NT2/D1 (cell line): ENCODE results near the gene RPL11.

Source experiments
- DNase-seq: peaks from one replicate; pipeline ENCODE4 v3.0.0-alpha.2; 2011; ENCODE audit warnings: low read depth, low spot score
- H3K27me3 ChIP-seq: 2 replicates; pipeline ENCODE4 v1.6.0; 2011; ENCODE audit warnings: mild to moderate bottlenecking; ENCODE audit not compliant: insufficient read length, insufficient read depth
- H3K36me3 ChIP-seq: 2 replicates; pipeline ENCODE4 v1.6.1; 2011; ENCODE audit warnings: mild to moderate bottlenecking, low read length, mixed read lengths; ENCODE audit not compliant: insufficient read depth, insufficient read length
- H3K4me1 ChIP-seq: 2 replicates; pipeline ENCODE4 v1.5.1; 2011; ENCODE audit not compliant: insufficient read depth, insufficient read length
- H3K4me3 ChIP-seq: 2 replicates; pipeline ENCODE4 v1.5.1; 2011; ENCODE audit warnings: low read depth; ENCODE audit not compliant: insufficient read length
- H3K9ac ChIP-seq: 2 replicates; pipeline ENCODE4 v1.6.0; 2011; ENCODE audit warnings: low read depth; ENCODE audit not compliant: insufficient read length
- H3K9me3 ChIP-seq: 2 replicates; pipeline ENCODE4 v1.5.1; 2011; ENCODE audit warnings: mild to moderate bottlenecking, low read length; ENCODE audit not compliant: insufficient read depth
- SUZ12 ChIP-seq: IDR thresholded peaks from 2 replicates; pipeline ENCODE4 v1.6.1; 2011; ENCODE audit not compliant: insufficient read length, insufficient read depth; ENCODE audit errors: extremely low read depth
- YY1 ChIP-seq: IDR thresholded peaks from 2 replicates; pipeline ENCODE4 v1.6.1; 2011; ENCODE audit not compliant: insufficient read length, insufficient read depth
- ZNF274 ChIP-seq: IDR thresholded peaks from 2 replicates; pipeline ENCODE4 v1.6.1; 2011; ENCODE audit warnings: mild to moderate bottlenecking, low read depth, low read length

Gene RPL11

DNA sequence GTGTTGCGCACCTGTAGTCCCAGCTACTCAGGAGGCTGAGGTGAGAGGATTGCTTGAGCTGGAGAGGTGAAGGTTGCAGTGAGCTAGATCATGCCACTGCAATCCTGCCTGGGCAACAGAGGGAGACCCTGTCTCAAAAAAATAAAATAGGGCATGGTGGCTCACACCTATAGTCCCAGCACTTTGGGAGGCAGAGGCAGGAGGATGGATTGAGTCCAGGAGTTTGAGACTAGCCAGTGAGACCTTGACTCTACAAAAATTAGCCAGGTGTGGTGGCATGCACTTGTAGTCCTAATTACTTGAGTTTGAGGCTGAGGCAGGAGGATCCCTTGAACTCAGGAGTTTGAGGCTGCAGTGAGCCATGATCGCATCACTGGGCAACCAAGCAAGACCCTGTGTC is 9.7 kb downstream of the RPL11 start:
- Histone ChIP-seq H3K4me3 (no peak overlapping the region), H3K4me1 (no peaks in the 10 kb centered on the region), H3K36me3 (peaks cover 31% of the 10 kb centered on the region), H3K9me3 (no peaks in the 10 kb centered on the region), H3K27me3 (no peaks in the 10 kb centered on the region), H3K9ac (no peak overlapping the region)
- TF ChIP-seq SUZ12 = no peak
- TF ChIP-seq ZNF274 = no peak
- TF ChIP-seq YY1 = no peak
- DNase-seq = no peak

GRCh38 chr1:23701996-23702395 is 10.4 kb downstream of the RPL11 start:
- H3K27me3 ChIP-seq = no peaks in the 10 kb centered on the region
- peaks cover 27% of the 10 kb centered on the region for H3K36me3 ChIP-seq
- H3K9me3 ChIP-seq = no peaks in the 10 kb centered on the region
- no peaks in the 10 kb centered on the region for H3K4me1 ChIP-seq
- DNase-seq = no peak
- TF ChIP-seq SUZ12 = no peak
- no peak for TF ChIP-seq ZNF274
- TF ChIP-seq YY1 = no peak
- no peak overlapping the region for H3K9ac ChIP-seq
- H3K4me3 ChIP-seq = no peak overlapping the region

DNA sequence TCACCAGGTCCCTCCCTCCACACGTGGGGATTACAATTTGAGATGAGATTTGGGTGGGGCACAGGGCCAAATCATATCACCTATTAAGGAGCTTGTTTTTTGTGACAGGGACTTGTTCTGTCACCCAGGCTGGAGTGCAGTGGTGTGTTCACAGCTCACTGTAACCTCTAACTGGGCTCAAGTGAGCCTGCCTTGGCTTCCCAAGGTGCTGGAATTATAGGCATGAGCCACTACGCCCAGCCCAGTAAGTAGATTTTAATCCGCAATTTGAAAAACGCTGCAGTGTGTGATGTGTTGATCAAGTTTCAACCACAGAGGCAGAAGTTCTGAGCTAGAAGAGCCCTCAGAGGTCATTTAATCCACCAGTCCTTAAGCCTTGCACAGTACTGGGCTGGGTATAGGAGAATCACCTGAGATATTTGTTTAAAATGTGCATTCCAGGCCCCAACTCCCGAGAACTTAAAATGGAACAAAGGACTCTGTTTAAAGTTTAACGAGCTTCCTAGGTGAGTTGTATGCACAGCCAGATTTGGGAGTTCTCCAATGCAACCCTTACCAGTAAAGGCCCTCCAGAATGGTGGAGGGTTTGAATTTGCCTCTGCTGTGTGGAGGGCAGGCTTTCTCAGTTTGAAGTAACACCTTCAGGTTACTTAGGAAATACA is 13.4 kb downstream of the RPL11 start:
- TF ChIP-seq YY1 (no peak), ZNF274 (no peak), SUZ12 (no peak)
- Histone ChIP-seq H3K9ac (no peak overlapping the region), H3K27me3 (no peaks in the 10 kb centered on the region), H3K9me3 (no peaks in the 10 kb centered on the region), H3K36me3 (peaks cover 7% of the 10 kb centered on the region), H3K4me1 (no peaks in the 10 kb centered on the region), H3K4me3 (no peak overlapping the region)
- DNase-seq = no peak

DNA sequence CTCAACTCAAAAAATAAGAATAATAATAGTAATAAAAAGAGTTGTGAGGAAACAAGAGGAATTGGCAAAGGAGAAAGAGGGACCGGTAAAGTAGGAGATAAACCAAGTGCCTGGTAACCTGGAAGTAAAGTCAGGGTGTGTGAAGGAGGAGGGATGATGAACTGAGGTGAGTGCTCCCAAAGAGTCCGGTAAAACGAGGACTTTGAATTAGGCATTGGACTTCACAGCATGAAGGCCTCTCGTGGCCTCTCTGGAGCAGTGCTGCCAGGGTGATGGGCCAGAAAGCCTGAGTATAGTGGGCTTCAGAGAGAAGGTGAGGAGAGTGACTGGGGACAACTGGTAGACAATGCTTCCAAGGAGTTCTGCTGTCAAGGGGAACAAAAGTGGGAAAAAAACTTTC is 17.6 kb downstream of the RPL11 start:
- Histone ChIP-seq H3K4me3 (no peak overlapping the region), H3K9ac (no peak overlapping the region), H3K4me1 (no peaks in the 10 kb centered on the region), H3K36me3 (peaks cover 2% of the 10 kb centered on the region), H3K27me3 (no peaks in the 10 kb centered on the region), H3K9me3 (no peaks in the 10 kb centered on the region)
- no peak for DNase-seq
- TF ChIP-seq SUZ12 (no peak), YY1 (no peak), ZNF274 (no peak)

GRCh38 chr1:23718482-23718881 is 26.9 kb downstream of the RPL11 start:
- no peak overlapping the region for H3K4me3 ChIP-seq
- H3K4me1 ChIP-seq = no peaks in the 10 kb centered on the region
- no peak overlapping the region for H3K9ac ChIP-seq
- TF ChIP-seq ZNF274 (no peak), YY1 (no peak), SUZ12 (no peak)
- no peaks in the 10 kb centered on the region for H3K27me3 ChIP-seq
- no peaks in the 10 kb centered on the region for H3K36me3 ChIP-seq
- no peaks in the 10 kb centered on the region for H3K9me3 ChIP-seq
- peak; percentile 32 for DNase-seq

DNA sequence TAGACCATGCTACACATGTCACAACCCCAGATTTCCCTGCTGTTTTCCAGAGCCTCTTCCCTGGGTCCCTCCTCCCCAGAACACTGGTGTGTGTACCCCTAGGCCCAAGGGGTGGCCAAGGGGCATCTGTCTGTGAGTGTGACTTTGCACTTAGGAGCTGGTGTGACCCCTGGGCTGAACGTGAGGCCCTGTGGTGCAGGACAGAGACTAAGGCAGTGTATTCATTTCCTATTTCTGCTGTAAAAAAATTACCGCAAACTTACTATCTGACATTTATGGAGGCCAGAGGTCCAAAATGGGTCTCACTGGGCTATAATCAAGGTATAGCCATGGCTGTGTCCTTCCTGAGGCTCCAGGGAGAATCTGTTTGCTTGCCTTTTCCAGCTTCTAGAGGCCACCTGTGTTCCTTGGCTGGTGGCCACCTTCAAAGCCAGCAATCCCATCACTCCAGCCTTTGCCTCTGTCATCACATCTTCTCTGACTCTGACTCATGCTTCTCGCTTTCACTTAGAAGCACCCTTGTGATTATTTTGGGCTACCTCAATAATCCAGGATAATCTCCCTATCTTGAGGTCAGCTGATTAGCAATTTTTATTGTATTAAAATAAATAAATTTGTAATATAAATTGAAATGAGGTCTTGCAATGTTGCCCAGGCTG is 27.7 kb downstream of the RPL11 start:
- Histone ChIP-seq H3K9ac (no peak overlapping the region), H3K4me3 (no peak overlapping the region), H3K4me1 (no peaks in the 10 kb centered on the region), H3K36me3 (no peaks in the 10 kb centered on the region), H3K27me3 (no peaks in the 10 kb centered on the region), H3K9me3 (no peaks in the 10 kb centered on the region)
- DNase-seq = no peak
- TF ChIP-seq SUZ12 = no peak
- TF ChIP-seq YY1 = no peak
- TF ChIP-seq ZNF274 = no peak

DNA sequence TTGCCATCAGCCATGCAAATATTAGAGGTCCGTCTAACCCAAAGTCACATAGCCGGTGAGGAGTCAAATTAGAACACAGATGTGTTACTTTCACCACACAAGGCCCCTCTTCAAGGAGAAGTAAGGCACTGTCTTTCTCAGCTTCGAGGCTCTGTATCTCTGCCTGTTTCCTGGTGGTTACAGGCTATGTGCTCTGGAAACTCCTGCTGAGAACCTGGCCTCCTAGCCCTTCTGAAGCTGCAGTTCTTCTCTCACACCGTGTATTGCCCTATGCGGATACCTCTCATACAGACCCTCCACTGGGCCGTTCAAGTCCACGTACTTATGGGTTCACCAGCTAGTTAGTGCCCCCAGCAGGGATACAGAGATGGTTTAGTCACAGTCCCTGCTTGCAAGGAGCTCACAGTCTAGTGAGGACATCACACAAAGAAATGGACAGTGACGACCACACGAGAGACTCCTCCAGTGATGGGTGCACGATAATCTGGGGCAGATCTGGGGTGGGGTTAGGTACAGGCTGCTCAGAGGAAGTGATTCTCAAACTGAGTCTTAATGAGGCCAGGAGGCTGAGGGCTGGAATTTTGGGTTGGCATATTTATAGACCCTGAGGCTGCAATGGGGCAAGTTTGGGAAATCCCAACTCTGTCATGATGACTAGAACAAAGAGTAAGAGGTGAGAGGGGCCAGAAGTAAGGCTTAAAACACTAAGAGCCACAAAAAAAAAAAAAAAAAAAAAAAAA is 28.8 kb downstream of the RPL11 start:
- H3K9me3 ChIP-seq = no peaks in the 10 kb centered on the region
- no peaks in the 10 kb centered on the region for H3K4me1 ChIP-seq
- H3K4me3 ChIP-seq = no peak overlapping the region
- H3K36me3 ChIP-seq = no peaks in the 10 kb centered on the region
- TF ChIP-seq ZNF274 (no peak), YY1 (no peak), SUZ12 (no peak)
- DNase-seq = no peak
- H3K9ac ChIP-seq = no peak overlapping the region
- H3K27me3 ChIP-seq = no peaks in the 10 kb centered on the region
